HepG2 (cell line): ENCODE measurements around the gene WBP1. TPM values are rescaled to one million over a fixed set of nuclear protein-coding genes. Genes with fewer than 3 reads are reported as not detected.

Experiments used
- ATF4 ChIP-seq, 2 experiments: fragments of 450-650 bp in 1 of 2; sonication (generic) in 1 of 2; formaldehyde crosslinking; IDR thresholded peaks; 2 replicates each; pipeline versions ENCODE4 v1.5.0 to v1.8.0; 2020 to 2022; ENCODE audit warnings: mild to moderate bottlenecking in 1 of 2, missing genetic modification reagents in 1 of 2
- BHLHE40 ChIP-seq: IDR thresholded peaks from 2 replicates; pipeline ENCODE4 v1.6.1; 2011; ENCODE audit warnings: low read length, improper control_type of control experiment
- FOXC1 ChIP-seq: sonication (generic); formaldehyde crosslinking; IDR thresholded peaks from 2 replicates; pipeline ENCODE4 v1.8.0; 2022; ENCODE audit warnings: mild to moderate bottlenecking, missing genetic modification reagents, borderline replicate concordance
- KDM2A ChIP-seq: sonication (generic); formaldehyde crosslinking; IDR thresholded peaks from 2 replicates; pipeline ENCODE4 v1.4.0; 2020; ENCODE audit warnings: low read depth, missing genetic modification reagents, borderline replicate concordance
- KDM4B ChIP-seq: sonication (generic); formaldehyde crosslinking; IDR thresholded peaks from 2 replicates; pipeline ENCODE4 v1.4.0; 2020; ENCODE audit warnings: missing genetic modification reagents
- NR2F6 ChIP-seq, 2 experiments: IDR thresholded peaks; 2 replicates each; pipeline ENCODE4 v1.6.1; 2016; ENCODE audit warnings: antibody characterized with exemption in 1 of 2, mild to moderate bottlenecking in 1 of 2
- SP2 ChIP-seq: sonication (generic); formaldehyde crosslinking; IDR thresholded peaks from 2 replicates; pipeline ENCODE4 v1.5.1; 2020; ENCODE audit warnings: mild to moderate bottlenecking, missing genetic modification reagents
- SRF ChIP-seq: IDR thresholded peaks from 2 replicates; pipeline ENCODE4 v1.6.1; 2011; ENCODE audit warnings: mild to moderate bottlenecking, low read depth, low read length, moderate library complexity
- TBX2 ChIP-seq: sonication (generic); formaldehyde crosslinking; IDR thresholded peaks from 2 replicates; pipeline ENCODE4 v1.5.0; 2020; ENCODE audit warnings: missing genetic modification reagents, mild to moderate bottlenecking, borderline replicate concordance
- ZGPAT ChIP-seq: IDR thresholded peaks from 2 replicates; pipeline ENCODE4 v1.6.1; 2016; ENCODE audit warnings: mild to moderate bottlenecking
- ZMYM3 ChIP-seq: sonication (generic); formaldehyde crosslinking; IDR thresholded peaks from 2 replicates; pipeline ENCODE4 v1.5.1; 2020; ENCODE audit warnings: mild to moderate bottlenecking, missing genetic modification reagents
- ZNF18 ChIP-seq: sonication (generic); formaldehyde crosslinking; IDR thresholded peaks from 2 replicates; pipeline ENCODE4 v1.8.0; 2022; ENCODE audit warnings: mild to moderate bottlenecking, missing genetic modification reagents; ENCODE audit not compliant: insufficient replicate concordance
- ZNF577 ChIP-seq: sonication (generic); formaldehyde crosslinking; IDR thresholded peaks from 2 replicates; pipeline ENCODE4 v1.4.0; 2020; ENCODE audit warnings: mild to moderate bottlenecking, low read depth, missing genetic modification reagents, borderline replicate concordance
- ZNF670 ChIP-seq: sonication (generic); formaldehyde crosslinking; IDR thresholded peaks from 2 replicates; pipeline ENCODE4 v1.8.0; 2022; ENCODE audit warnings: mild to moderate bottlenecking, missing genetic modification reagents, borderline replicate concordance
- ZNF879 ChIP-seq: sonication (generic); formaldehyde crosslinking; IDR thresholded peaks from 2 replicates; pipeline ENCODE4 v1.8.1; 2023; ENCODE audit warnings: missing genetic modification reagents
- ZNF883 ChIP-seq: sonication (generic); formaldehyde crosslinking; IDR thresholded peaks from 2 replicates; pipeline ENCODE4 v1.5.1; 2020; ENCODE audit warnings: mild to moderate bottlenecking, missing genetic modification reagents; ENCODE audit errors: not compliant biosample characterization
- ZSCAN31 ChIP-seq: sonication (generic); formaldehyde crosslinking; IDR thresholded peaks from 2 replicates; pipeline ENCODE4 v1.5.0; 2020; ENCODE audit warnings: low read depth, mild to moderate bottlenecking, missing genetic modification reagents
- polyA plus RNA-seq, 8 experiments: library from polyadenylated mRNA; depleted of rRNA in 3 of 8; stranded (reverse) in 7 of 8; unstranded in 1 of 8; fragments of >200 nt; fragmentation: Illumina TruSeq in 4 of 8; extraction: Trizol in 4 of 8; gene quantifications; 2 replicates each; pipeline versions ENCODE4 v1.2.1 to v1.2.3, GENCODE V29; 2011 to 2016; ENCODE audit warnings: low read depth in 4 of 8, missing spikeins in 1 of 8, mixed read lengths in 1 of 8; ENCODE audit not compliant: insufficient read depth in 1 of 8
- total RNA-seq, 5 experiments: library from RNA; depleted of rRNA; stranded (reverse); fragments of >200 nt; fragmentation: Illumina TruSeq; extraction: Trizol; gene quantifications; 2 replicates each; pipeline ENCODE4 v1.2.3, GENCODE V29; 2016; ENCODE audit warnings: low read depth in 1 of 5
- TF ChIP-seq, protein P1 (sequence below): sonication (generic); formaldehyde crosslinking; conservative IDR thresholded peaks from 2 replicates; pipeline ENCODE4 v1.8.0; 2022; ENCODE audit warnings: missing genetic modification reagents
- TF ChIP-seq, protein P2 (sequence below): sonication (generic); formaldehyde crosslinking; IDR thresholded peaks from 2 replicates; pipeline ENCODE4 v1.4.0; 2020; ENCODE audit warnings: missing genetic modification reagents

WBP1 gene
- total and polyA plus RNA-seq, 2 of the 13 experiments (the other 11 are each of a cell fraction or from before 2014, with no cell fraction given) = 38.8 to 85.7 TPM

DNA sequence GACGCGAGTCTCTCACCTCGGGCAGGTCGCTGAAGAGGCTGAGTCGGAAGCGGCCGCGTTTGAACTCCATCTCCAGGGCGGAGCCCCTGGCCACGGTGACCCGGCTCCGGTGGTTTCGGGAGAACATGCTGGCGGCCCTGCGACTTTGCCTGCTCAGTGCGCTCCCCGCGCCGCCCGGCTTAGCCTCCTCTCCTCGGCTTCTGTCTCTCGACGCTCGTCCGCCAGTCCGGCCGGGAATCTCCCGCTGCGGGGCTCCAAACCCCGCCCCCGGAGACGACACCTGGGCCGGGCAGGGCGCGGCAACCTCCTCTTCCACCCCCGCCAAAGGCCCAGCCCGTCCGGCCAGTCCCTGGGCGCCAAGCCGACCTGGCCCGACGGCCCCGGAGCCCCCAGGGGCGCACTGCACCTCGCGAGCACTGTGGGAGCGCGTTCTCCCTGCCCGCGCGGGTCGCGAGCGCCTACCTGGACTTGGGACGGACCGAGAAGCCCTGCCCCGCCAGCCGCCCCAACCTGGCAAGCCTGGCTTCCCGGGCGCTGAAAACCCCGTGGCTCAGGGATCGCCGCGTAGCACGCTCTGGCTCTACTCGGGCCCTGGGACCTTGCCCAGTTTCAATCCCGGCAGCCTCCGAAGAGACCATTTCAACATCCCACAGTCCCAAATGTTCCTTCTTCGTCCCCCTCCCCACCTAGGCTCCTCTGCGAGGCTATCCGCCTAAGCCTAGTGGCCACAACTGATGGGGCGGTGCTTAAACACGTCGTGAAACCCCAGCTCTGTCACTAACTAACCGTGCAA is 16.4 kb upstream of the WBP1 start, which contains the start of gene RTKN (continued):
- TF ChIP-seq ZNF670 (peak; percentile 70), TBX2 (CRISPR knock-in tag) (peak; percentile 93), ZNF883 (CRISPR knock-in tag) (peak; percentile 77), ATF4 (CRISPR knock-in tag; IDR thresholded peaks at IDR 0.05) (peak in 1 of 2 experiments; percentile 63; a peak in 1 of 4 replicates), ZSCAN31 (CRISPR knock-in tag) (peak; percentile 71; the same call in 1 of the 2 replicates), ZNF577 (0 out of 2 replicates have a peak, but pooled peaks have one; percentile 80), BHLHE40 (no peak), KDM2A (peak; percentile 77), NR2F6 (IDR thresholded peaks at IDR 0.05) (no peak), NR2F6 (CRISPR knock-in tag; IDR thresholded peaks at IDR 0.05) (peak; percentile 50; the same call in 1 of the 2 replicates), ZNF879 (CRISPR knock-in tag) (peak; percentile 23; the same call in 1 of the 2 replicates), ZMYM3 (no peak), ZGPAT (CRISPR knock-in tag) (peak; percentile 80), SP2 (CRISPR knock-in tag) (no peak), ZNF18 (CRISPR knock-in tag) (peak; percentile 60), SRF (0 out of 2 replicates have a peak, but pooled peaks have one; percentile 36), KDM4B (CRISPR knock-in tag) (peak; percentile 75; the same call in 1 of the 2 replicates), FOXC1 (CRISPR knock-in tag) (peak; percentile 86; the same call in 1 of the 2 replicates)
- TF ChIP-seq, protein P1, sequence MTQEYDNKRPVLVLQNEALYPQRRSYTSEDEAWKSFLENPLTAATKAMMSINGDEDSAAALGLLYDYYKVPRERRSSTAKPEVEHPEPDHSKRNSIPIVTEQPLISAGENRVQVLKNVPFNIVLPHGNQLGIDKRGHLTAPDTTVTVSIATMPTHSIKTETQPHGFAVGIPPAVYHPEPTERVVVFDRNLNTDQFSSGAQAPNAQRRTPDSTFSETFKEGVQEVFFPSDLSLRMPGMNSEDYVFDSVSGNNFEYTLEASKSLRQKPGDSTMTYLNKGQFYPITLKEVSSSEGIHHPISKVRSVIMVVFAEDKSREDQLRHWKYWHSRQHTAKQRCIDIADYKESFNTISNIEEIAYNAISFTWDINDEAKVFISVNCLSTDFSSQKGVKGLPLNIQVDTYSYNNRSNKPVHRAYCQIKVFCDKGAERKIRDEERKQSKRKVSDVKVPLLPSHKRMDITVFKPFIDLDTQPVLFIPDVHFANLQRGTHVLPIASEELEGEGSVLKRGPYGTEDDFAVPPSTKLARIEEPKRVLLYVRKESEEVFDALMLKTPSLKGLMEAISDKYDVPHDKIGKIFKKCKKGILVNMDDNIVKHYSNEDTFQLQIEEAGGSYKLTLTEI (CRISPR knock-in tag) = no peak
- TF ChIP-seq, protein P2, sequence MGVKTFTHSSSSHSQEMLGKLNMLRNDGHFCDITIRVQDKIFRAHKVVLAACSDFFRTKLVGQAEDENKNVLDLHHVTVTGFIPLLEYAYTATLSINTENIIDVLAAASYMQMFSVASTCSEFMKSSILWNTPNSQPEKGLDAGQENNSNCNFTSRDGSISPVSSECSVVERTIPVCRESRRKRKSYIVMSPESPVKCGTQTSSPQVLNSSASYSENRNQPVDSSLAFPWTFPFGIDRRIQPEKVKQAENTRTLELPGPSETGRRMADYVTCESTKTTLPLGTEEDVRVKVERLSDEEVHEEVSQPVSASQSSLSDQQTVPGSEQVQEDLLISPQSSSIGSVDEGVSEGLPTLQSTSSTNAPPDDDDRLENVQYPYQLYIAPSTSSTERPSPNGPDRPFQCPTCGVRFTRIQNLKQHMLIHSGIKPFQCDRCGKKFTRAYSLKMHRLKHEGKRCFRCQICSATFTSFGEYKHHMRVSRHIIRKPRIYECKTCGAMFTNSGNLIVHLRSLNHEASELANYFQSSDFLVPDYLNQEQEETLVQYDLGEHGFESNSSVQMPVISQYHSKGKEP (CRISPR knock-in tag) = no peak
